KMS-11 (cell line): ENCODE data around the gene TVP23A.

Experiments
- H2AFZ ChIP-seq: fragments of 200-600 bp; sonication (generic); 2 replicates; pipeline ENCODE4 v1.6.1; 2016; ENCODE audit warnings: antibody characterized with exemption, mixed run types, low read depth
- H3K27ac ChIP-seq: fragments of 200-600 bp; sonication (generic); 2 replicates; pipeline ENCODE4 v1.6.1; 2016; ENCODE audit warnings: mild to moderate bottlenecking, mixed run types
- H3K27me3 ChIP-seq: fragments of 200-600 bp; sonication (generic); 2 replicates; pipeline ENCODE4 v1.6.1; 2017; ENCODE audit warnings: mild to moderate bottlenecking, low read depth, mixed run types, moderate library complexity; ENCODE audit not compliant: insufficient read depth
- H3K36me3 ChIP-seq: fragments of 200-600 bp; sonication (generic); 2 replicates; pipeline ENCODE4 v1.6.1; 2017; ENCODE audit warnings: mild to moderate bottlenecking, mixed run types; ENCODE audit not compliant: insufficient read depth
- H3K4me1 ChIP-seq: fragments of 200-600 bp; sonication (generic); 2 replicates; pipeline ENCODE4 v1.6.1; 2016; ENCODE audit warnings: mild to moderate bottlenecking, low read depth, mixed run types; ENCODE audit not compliant: poor library complexity, severe bottlenecking
- H3K4me2 ChIP-seq: fragments of 200-600 bp; sonication (generic); 2 replicates; pipeline ENCODE4 v1.7.0; 2016; ENCODE audit warnings: mild to moderate bottlenecking, mixed run types
- H3K4me3 ChIP-seq: fragments of 200-600 bp; sonication (generic); IDR thresholded peaks from 2 replicates; pipeline ENCODE4 v1.6.1; 2017; ENCODE audit warnings: low read depth, low read length, mixed read lengths; ENCODE audit not compliant: insufficient read depth
- H3K79me2 ChIP-seq: fragments of 200-600 bp; sonication (generic); 2 replicates; pipeline ENCODE4 v1.6.1; 2016; ENCODE audit warnings: low read depth, mixed run types; ENCODE audit not compliant: insufficient read depth
- H3K9ac ChIP-seq: fragments of 200-600 bp; sonication (generic); 2 replicates; pipeline ENCODE4 v1.6.1; 2016; ENCODE audit warnings: mild to moderate bottlenecking, mixed run types
- H4K20me1 ChIP-seq: fragments of 200-600 bp; sonication (generic); 2 replicates; pipeline ENCODE4 v1.6.1; 2016; ENCODE audit warnings: mild to moderate bottlenecking, mixed run types; ENCODE audit not compliant: insufficient read depth
- CTCF ChIP-seq: fragments of 200-600 bp; sonication (generic); conservative IDR thresholded peaks from 2 replicates; pipeline ENCODE4 v1.6.1; 2017; ENCODE audit warnings: low read depth, mild to moderate bottlenecking, antibody characterized with exemption, low read length, moderate library complexity, mixed read lengths

TVP23A gene

GRCh38 chr16:10763456-10763855, 55.1 kb downstream of the TVP23A start:
- H3K4me3 ChIP-seq, result no peak overlapping the region
- no peak overlapping the region for H3K9ac ChIP-seq
- no peaks in the 10 kb centered on the region for H3K79me2 ChIP-seq
- H4K20me1 ChIP-seq, result no peaks in the 10 kb centered on the region
- H3K27me3 ChIP-seq, result no peaks in the 10 kb centered on the region
- H2AFZ ChIP-seq, result no peak overlapping the region
- H3K4me2 ChIP-seq, result no peak overlapping the region
- peaks cover 7% of the 10 kb centered on the region for H3K4me1 ChIP-seq
- H3K27ac ChIP-seq, result no peak overlapping the region
- no peak for TF ChIP-seq CTCF
- H3K36me3 ChIP-seq, result peaks cover 3% of the 10 kb centered on the region; the same call in 1 of the 2 replicates

- Histone ChIP-seq H3K9ac (no peak overlapping the region), H3K79me2 (no peaks in the 10 kb centered on the region), H3K27ac (no peak overlapping the region), H3K27me3 (no peaks in the 10 kb centered on the region), H2AFZ (no peak overlapping the region), H3K4me3 (no peak overlapping the region), H4K20me1 (no peaks in the 10 kb centered on the region), H3K4me2 (no peak overlapping the region), H3K36me3 (peaks cover 3% of the 10 kb centered on the region; the same call in 1 of the 2 replicates), H3K4me1 (peaks cover 8% of the 10 kb centered on the region)
- no peak for TF ChIP-seq CTCF
These were observed 56.1 kb downstream of the TVP23A start for GRCh38 chr16:10762336-10763016.

GRCh38 chr16:10761373-10761772, 57.2 kb downstream of the TVP23A start:
- no peaks in the 10 kb centered on the region for H3K79me2 ChIP-seq
- no peak overlapping the region for H3K27ac ChIP-seq
- no peaks in the 10 kb centered on the region for H4K20me1 ChIP-seq
- H3K4me2 ChIP-seq, result no peak overlapping the region
- no peak overlapping the region for H2AFZ ChIP-seq
- no peaks in the 10 kb centered on the region for H3K27me3 ChIP-seq
- peaks cover 3% of the 10 kb centered on the region; the same call in 1 of the 2 replicates for H3K36me3 ChIP-seq
- H3K4me3 ChIP-seq, result no peak overlapping the region
- H3K9ac ChIP-seq, result no peak overlapping the region
- no peak for TF ChIP-seq CTCF
- H3K4me1 ChIP-seq, result peaks cover 19% of the 10 kb centered on the region

- Histone ChIP-seq H4K20me1 (no peaks in the 10 kb centered on the region), H3K4me3 (no peak overlapping the region), H3K79me2 (no peaks in the 10 kb centered on the region), H3K9ac (no peak overlapping the region), H3K4me1 (peaks cover 24% of the 10 kb centered on the region), H2AFZ (no peak overlapping the region), H3K27ac (no peak overlapping the region), H3K27me3 (no peaks in the 10 kb centered on the region), H3K36me3 (peaks cover 3% of the 10 kb centered on the region; the same call in 1 of the 2 replicates), H3K4me2 (no peak overlapping the region)
- no peak for TF ChIP-seq CTCF
These were observed 57.7 kb downstream of the TVP23A start for GRCh38 chr16:10760858-10761257.
